ENCODE results near the gene AGO1.

DNA sequence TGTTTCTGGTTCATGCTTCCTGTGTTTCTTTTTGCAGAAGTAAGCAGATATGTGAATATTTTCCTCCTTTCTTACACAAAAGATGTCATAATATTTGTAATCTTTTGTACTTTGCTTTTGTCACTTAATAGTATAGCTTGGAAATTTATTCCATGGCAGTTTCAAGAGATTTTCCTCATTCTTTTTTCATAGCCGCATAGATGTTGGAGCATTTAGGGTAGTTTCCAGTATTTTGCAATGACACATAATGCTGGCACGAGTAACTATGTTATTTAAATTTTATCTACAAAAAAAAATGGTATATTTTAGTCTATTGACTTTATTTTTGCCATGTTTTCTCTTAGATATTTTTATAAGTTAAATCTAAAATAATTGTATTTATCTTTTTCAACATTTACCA, 88.6 kb downstream of the AGO1 start:
- TF ChIP-seq, protein P1, sequence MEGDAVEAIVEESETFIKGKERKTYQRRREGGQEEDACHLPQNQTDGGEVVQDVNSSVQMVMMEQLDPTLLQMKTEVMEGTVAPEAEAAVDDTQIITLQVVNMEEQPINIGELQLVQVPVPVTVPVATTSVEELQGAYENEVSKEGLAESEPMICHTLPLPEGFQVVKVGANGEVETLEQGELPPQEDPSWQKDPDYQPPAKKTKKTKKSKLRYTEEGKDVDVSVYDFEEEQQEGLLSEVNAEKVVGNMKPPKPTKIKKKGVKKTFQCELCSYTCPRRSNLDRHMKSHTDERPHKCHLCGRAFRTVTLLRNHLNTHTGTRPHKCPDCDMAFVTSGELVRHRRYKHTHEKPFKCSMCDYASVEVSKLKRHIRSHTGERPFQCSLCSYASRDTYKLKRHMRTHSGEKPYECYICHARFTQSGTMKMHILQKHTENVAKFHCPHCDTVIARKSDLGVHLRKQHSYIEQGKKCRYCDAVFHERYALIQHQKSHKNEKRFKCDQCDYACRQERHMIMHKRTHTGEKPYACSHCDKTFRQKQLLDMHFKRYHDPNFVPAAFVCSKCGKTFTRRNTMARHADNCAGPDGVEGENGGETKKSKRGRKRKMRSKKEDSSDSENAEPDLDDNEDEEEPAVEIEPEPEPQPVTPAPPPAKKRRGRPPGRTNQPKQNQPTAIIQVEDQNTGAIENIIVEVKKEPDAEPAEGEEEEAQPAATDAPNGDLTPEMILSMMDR (IDR thresholded peaks at IDR 0.05): no peak
- TF ChIP-seq ZFX (IDR thresholded peaks at IDR 0.05; ENCODE audit: borderline replicate concordance): no peak
